HG02943 (cell line): ENCODE measurements around the gene NPAS2.

Experiments
- ATAC-seq: cut with Tn5 transposase; IDR thresholded peaks from one replicate; pipeline ENCODE4 v1.9.1; 2021; ENCODE audit warnings: mild to moderate bottlenecking, low read depth, moderate library complexity; ENCODE audit not compliant: unreplicated experiment

The NPAS2 gene

GRCh38 chr2:100997509-100998234 lies 177.7 kb downstream of the NPAS2 start:
- ATAC-seq, result no peak

GRCh38 chr2:100998235-100998573 lies 178.3 kb downstream of the NPAS2 start:
- no peak for ATAC-seq

- ATAC-seq, result no peak
Measured at GRCh38 chr2:100999995-101000394, 180.1 kb downstream of the NPAS2 start.

GRCh38 chr2:101001691-101002561 lies 182.0 kb downstream of the NPAS2 start, which contains the start of gene RPL31:
Gene RPL31 (plus strand): TSS chr2:101002289. CDS start chr2:101002702, 413 bp downstream.
- ATAC-seq, result peak; percentile 95

- no peak for ATAC-seq
Measured at GRCh38 chr2:101002562-101003277, 182.8 kb downstream of the NPAS2 start.

GRCh38 chr2:101003278-101003775 lies 183.4 kb downstream of the NPAS2 start:
- ATAC-seq, result no peak

GRCh38 chr2:101004620-101005325 lies 184.8 kb downstream of the NPAS2 start:
- no peak for ATAC-seq

- no peak for ATAC-seq
Measured at GRCh38 chr2:101006065-101006715, 186.3 kb downstream of the NPAS2 start.

GRCh38 chr2:101007415-101008345 lies 187.7 kb downstream of the NPAS2 start:
- no peak for ATAC-seq

GRCh38 chr2:101011152-101011551 lies 191.2 kb downstream of the NPAS2 start:
- no peak for ATAC-seq

GRCh38 chr2:101012054-101012705 lies 192.2 kb downstream of the NPAS2 start:
- ATAC-seq, result peak; percentile 51

GRCh38 chr2:101012706-101013181 lies 192.8 kb downstream of the NPAS2 start:
- ATAC-seq, result no peak

GRCh38 chr2:101014264-101014857 lies 194.4 kb downstream of the NPAS2 start:
- no peak for ATAC-seq

GRCh38 chr2:101017371-101017770 lies 197.4 kb downstream of the NPAS2 start:
- ATAC-seq, result no peak

GRCh38 chr2:101018934-101019333 lies 199.0 kb downstream of the NPAS2 start:
- no peak for ATAC-seq

GRCh38 chr2:101022221-101022620 lies 202.3 kb downstream of the NPAS2 start:
- ATAC-seq, result no peak

GRCh38 chr2:101023327-101024107 lies 203.6 kb downstream of the NPAS2 start:
- no peak for ATAC-seq
